Tibial nerve (tissue), 3 donors: ENCODE data around the gene DDX39B.

Experiments used
- POLR2A ChIP-seq, 2 donors: fragments of 450-650 bp; IDR thresholded peaks; one replicate each; pipeline ENCODE4 v1.6.1; 2017; ENCODE audit warnings: antibody characterized with exemption in 2 of 2, mild to moderate bottlenecking in 2 of 2, moderate library complexity in 2 of 2
- TF ChIP-seq, protein P1 (sequence below), 5 experiments: fragments of 200-600 bp in 3 of 5; fragments of 450-650 bp in 2 of 5; sonication (generic) in 3 of 5; IDR thresholded peaks; one replicate each; pipeline ENCODE4 v1.5.1; 2016 to 2019; ENCODE audit warnings: antibody characterized with exemption in 5 of 5, mild to moderate bottlenecking in 3 of 5, moderate library complexity in 2 of 5

GRCh38 chr6:31547727-31548543 is 6.1 kb upstream of the DDX39B start:
- TF ChIP-seq, protein P1, sequence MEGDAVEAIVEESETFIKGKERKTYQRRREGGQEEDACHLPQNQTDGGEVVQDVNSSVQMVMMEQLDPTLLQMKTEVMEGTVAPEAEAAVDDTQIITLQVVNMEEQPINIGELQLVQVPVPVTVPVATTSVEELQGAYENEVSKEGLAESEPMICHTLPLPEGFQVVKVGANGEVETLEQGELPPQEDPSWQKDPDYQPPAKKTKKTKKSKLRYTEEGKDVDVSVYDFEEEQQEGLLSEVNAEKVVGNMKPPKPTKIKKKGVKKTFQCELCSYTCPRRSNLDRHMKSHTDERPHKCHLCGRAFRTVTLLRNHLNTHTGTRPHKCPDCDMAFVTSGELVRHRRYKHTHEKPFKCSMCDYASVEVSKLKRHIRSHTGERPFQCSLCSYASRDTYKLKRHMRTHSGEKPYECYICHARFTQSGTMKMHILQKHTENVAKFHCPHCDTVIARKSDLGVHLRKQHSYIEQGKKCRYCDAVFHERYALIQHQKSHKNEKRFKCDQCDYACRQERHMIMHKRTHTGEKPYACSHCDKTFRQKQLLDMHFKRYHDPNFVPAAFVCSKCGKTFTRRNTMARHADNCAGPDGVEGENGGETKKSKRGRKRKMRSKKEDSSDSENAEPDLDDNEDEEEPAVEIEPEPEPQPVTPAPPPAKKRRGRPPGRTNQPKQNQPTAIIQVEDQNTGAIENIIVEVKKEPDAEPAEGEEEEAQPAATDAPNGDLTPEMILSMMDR (IDR thresholded peaks at IDR 0.05): no peak
- TF ChIP-seq POLR2A (IDR thresholded peaks at IDR 0.05): no peak
